Measurements from ENCODE around the gene NDUFV1. TPM values are rescaled to one million over a fixed set of nuclear protein-coding genes. Genes with fewer than 3 reads are reported as not detected.
"Not testable (repeated sequence)": the region's sequence is repeated elsewhere in the genome, so short reads cannot be mapped to it uniquely, and the experiment has no call there.

The NDUFV1 gene
- total RNA-seq, 1 experiment from 2014 or later = 321 TPM

GRCh38 chr11:67636962-67637361, 30.2 kb downstream of the NDUFV1 start:
- BruUV-seq (replicated peaks) = no TSS peak
- no peak overlapping the region for H3K4me2 ChIP-seq
- intact Hi-C loops (cut with micrococcal nuclease; ENCODE audit: unreplicated experiment) = no loop called here
- H3F3A ChIP-seq (ENCODE audit: insufficient read depth, low read depth) = peaks cover 7% of the 10 kb centered on the region; the same call in 1 of the 2 replicates
- no peaks in the 10 kb centered on the region for H3K79me2 ChIP-seq (ENCODE audit: low read depth)
- no peak overlapping the region for H3K4me3 ChIP-seq
- no peaks in the 10 kb centered on the region for H3K9me2 ChIP-seq (ENCODE audit: insufficient read depth)
- no peaks in the 10 kb centered on the region for H3K4me1 ChIP-seq (replicated peaks; ENCODE audit: insufficient read depth)
- CTCF ChIA-PET = no interaction called here
- POLR2A ChIA-PET (ENCODE audit: unreplicated experiment) = no interaction called here
- no peaks in the 10 kb centered on the region for H3K9me3 ChIP-seq (ENCODE audit: insufficient read depth, low read depth)
- peaks cover 17% of the 10 kb centered on the region for H3K27me3 ChIP-seq (ENCODE audit: insufficient read depth, low read depth)
- H4K20me1 ChIP-seq (ENCODE audit: insufficient read depth) = no peaks in the 10 kb centered on the region
- H2AFZ ChIP-seq = no peak overlapping the region
- no peaks in the 10 kb centered on the region for H3K36me3 ChIP-seq (ENCODE audit: low read depth)
- DNase-seq = no peak
- TF ChIP-seq EZH2 (IDR thresholded peaks at IDR 0.05; ENCODE audit: low read depth) (no peak), CTCF (conservative IDR thresholded peaks at IDR 0.05) (no peak)
- no peak overlapping the region for H3K27ac ChIP-seq

DNA sequence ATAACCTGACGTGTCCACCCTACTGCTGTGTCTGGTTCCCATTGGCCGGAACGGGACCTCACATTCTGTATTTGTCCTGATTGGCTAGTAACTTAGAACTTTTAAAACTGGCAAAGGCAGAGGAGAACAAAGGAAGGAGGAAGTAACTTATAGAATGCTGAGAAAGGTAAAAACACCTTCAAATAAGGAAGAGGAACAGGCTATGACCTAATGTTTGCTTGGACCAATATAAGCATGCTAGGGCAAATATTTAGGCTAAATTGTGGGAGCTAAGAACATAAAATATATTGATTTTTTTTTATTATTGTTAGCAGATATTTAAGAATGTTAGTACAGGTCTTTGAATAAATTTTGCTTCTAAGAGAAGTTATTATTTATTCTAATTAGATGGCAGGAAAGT, 30.7 kb downstream of the NDUFV1 start:
- H4K20me1 ChIP-seq (ENCODE audit: insufficient read depth); H3K36me3 ChIP-seq (ENCODE audit: low read depth); H3K27ac ChIP-seq; H3F3A ChIP-seq (ENCODE audit: insufficient read depth, low read depth); DNase-seq; H3K9me2 ChIP-seq (ENCODE audit: insufficient read depth); H3K9me3 ChIP-seq (ENCODE audit: insufficient read depth, low read depth); POLR2A ChIA-PET (ENCODE audit: unreplicated experiment); H3K4me3 ChIP-seq; intact Hi-C loops (cut with micrococcal nuclease; ENCODE audit: unreplicated experiment); BruUV-seq (replicated peaks); H2AFZ ChIP-seq; CTCF ChIA-PET; H3K79me2 ChIP-seq (ENCODE audit: low read depth); H3K4me1 ChIP-seq (replicated peaks; ENCODE audit: insufficient read depth); H3K4me2 ChIP-seq: not testable (repeated sequence)
- peaks cover 17% of the 10 kb centered on the region for H3K27me3 ChIP-seq (ENCODE audit: insufficient read depth, low read depth)

GRCh38 chr11:67638535-67639437, 32.0 kb downstream of the NDUFV1 start:
- H3K79me2 ChIP-seq (ENCODE audit: low read depth) = no peaks in the 10 kb centered on the region
- no peak for DNase-seq
- H3K36me3 ChIP-seq (ENCODE audit: low read depth) = no peaks in the 10 kb centered on the region
- no TSS peak for BruUV-seq (replicated peaks)
- no peak overlapping the region for H3K27ac ChIP-seq
- no peaks in the 10 kb centered on the region for H3K9me3 ChIP-seq (ENCODE audit: insufficient read depth, low read depth)
- H3F3A ChIP-seq (ENCODE audit: insufficient read depth, low read depth) = peaks cover 7% of the 10 kb centered on the region; the same call in 1 of the 2 replicates
- H4K20me1 ChIP-seq (ENCODE audit: insufficient read depth) = no peaks in the 10 kb centered on the region
- ChIA-PET CTCF (interaction anchor here (0.6 kb wide), 1 partner anchor 300 kb away, joined by 6 read pairs; no protein-coding TSS in a partner anchor), POLR2A (ENCODE audit: unreplicated experiment) (interaction anchor here (0.5 to 0.7 kb wide), 2 partner anchors 14 to 783 kb away, joined by 4 to 9 read pairs; no protein-coding TSS in a partner anchor)
- H3K9me2 ChIP-seq (ENCODE audit: insufficient read depth) = no peaks in the 10 kb centered on the region
- H3K4me1 ChIP-seq (replicated peaks; ENCODE audit: insufficient read depth) = no peaks in the 10 kb centered on the region
- intact Hi-C loops (cut with micrococcal nuclease; ENCODE audit: unreplicated experiment) = no loop called here
- H2AFZ ChIP-seq = no peak overlapping the region
- no peak overlapping the region for H3K4me2 ChIP-seq
- peaks cover 17% of the 10 kb centered on the region for H3K27me3 ChIP-seq (ENCODE audit: insufficient read depth, low read depth)
- H3K4me3 ChIP-seq = no peak overlapping the region
- no peak for TF ChIP-seq EZH2 (IDR thresholded peaks at IDR 0.05; ENCODE audit: low read depth)
- TF ChIP-seq CTCF (conservative IDR thresholded peaks at IDR 0.05) = no peak

All from PC-9 (cell line).